ENCODE results near the gene TLL2. TPM values are rescaled to one million over a fixed set of nuclear protein-coding genes. Genes with fewer than 3 reads are reported as not detected.

Gene TLL2
- total RNA-seq, 1 experiment from 2014 or later = 9.1 TPM

DNA sequence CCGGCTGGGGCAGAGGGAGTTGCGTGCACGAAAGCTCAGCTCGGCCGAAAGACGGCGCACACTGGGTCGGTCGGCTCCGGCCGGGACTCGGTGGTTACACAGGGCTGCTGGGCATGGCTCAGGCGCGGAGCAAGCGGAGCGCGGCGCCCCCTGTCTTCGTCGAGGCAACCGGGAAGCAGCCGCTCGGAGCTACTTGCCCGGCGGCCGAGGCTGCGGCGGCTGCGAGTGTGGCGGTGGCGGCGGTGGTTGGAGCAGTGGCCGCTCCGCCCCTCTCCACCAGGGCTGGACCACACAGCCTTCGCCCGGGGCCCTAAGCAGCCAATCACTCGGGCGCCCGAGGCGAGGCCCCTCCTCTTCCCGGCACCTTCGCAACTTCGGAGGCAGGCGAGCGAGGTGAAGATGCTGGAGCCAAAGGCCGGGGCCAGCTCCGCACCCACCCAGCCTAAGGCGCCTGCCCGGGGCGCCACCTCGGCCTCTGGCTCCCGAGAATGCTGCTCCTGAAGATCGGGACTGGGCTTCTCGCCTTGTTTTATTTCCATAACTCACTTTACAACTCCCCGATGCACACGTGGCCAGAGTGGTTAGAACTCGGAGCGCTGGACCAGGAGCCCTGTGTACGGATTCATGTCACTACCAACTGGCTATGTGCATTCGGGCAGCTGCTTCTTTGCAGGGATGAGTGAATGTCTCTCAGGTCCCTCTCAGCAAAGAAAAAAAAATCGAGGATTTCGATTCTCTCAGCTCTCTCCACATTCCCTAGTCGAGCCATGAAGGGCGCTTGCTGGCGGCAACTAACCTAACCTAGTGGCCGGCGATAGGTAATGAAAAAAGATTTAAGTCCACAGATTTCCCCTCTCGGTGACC lies at the start of gene TLL2 (continued):
- TF ChIP-seq, protein P1, sequence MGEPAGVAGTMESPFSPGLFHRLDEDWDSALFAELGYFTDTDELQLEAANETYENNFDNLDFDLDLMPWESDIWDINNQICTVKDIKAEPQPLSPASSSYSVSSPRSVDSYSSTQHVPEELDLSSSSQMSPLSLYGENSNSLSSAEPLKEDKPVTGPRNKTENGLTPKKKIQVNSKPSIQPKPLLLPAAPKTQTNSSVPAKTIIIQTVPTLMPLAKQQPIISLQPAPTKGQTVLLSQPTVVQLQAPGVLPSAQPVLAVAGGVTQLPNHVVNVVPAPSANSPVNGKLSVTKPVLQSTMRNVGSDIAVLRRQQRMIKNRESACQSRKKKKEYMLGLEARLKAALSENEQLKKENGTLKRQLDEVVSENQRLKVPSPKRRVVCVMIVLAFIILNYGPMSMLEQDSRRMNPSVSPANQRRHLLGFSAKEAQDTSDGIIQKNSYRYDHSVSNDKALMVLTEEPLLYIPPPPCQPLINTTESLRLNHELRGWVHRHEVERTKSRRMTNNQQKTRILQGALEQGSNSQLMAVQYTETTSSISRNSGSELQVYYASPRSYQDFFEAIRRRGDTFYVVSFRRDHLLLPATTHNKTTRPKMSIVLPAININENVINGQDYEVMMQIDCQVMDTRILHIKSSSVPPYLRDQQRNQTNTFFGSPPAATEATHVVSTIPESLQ (CRISPR knock-in tag; IDR thresholded peaks at IDR 0.05) = no peak

DNA sequence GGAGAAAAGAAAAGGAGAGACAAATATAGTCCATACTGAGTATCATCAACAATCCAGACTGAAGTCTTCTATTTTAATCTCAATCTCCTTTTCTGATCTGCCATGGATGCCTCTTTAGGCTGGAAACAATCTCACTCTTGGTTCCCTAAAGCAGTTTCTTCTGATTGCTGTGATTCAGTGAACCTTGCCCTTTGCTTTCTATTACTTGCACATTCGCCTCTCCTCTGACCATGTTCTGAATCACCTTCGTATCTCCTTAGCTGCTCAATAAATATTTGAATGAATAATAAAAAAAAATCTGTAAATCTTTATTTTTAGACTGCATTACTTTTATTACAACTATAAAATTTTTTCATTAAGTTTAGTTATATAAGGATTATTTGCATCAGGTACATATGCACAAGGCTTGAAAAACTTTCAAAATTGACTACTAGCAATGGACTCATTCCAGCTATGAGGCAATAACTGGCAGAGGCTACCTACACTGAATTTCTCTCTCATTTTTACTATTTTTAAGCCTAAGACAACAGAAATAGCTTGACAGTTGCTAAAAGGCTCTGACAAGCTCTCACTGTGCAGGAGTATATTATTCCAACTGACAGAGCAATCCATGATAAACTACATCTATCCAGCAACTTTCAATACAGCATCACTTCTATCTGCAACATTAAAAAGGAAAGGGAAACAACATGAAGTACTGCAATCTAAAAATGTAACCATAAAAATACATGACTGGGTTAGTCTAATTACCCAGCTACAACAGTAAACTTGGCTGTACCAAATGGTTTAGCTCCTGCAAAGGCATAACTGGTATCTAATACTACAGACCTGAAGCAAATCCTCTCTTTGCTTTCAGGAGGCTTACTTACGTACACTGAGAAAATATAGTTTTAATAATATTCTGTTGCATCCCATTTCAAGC lies 47.5 kb upstream of the TLL2 start:
- Mint-ChIP-seq H3K27me3 (ENCODE audit: low read depth) (no peaks in the 10 kb centered on the region), H3K9me3 (no peaks in the 10 kb centered on the region), H3K4me3 (no peak overlapping the region), H3K27ac (no peak overlapping the region), H3K36me3 (peaks cover 38% of the 10 kb centered on the region), H3K4me1 (no peaks in the 10 kb centered on the region)
- ChIA-PET POLR2A (no interaction called here), CTCF (interaction anchor here (0.6 kb wide), 1 partner anchor 178 kb away, joined by 3 read pairs; no protein-coding TSS in a partner anchor)
- ATAC-seq (no peak), DNase-seq (ENCODE audit: low spot score) (no peak)
- TF ChIP-seq ZNF416 (CRISPR knock-in tag; IDR thresholded peaks at IDR 0.05) (no peak), ESRRA (CRISPR knock-in tag; IDR thresholded peaks at IDR 0.05; ENCODE audit: borderline replicate concordance) (no peak), NR2C2 (CRISPR knock-in tag; IDR thresholded peaks at IDR 0.05) (no peak), GTF2I (CRISPR knock-in tag; conservative IDR thresholded peaks at IDR 0.05) (no peak), ZNF396 (CRISPR knock-in tag; IDR thresholded peaks at IDR 0.05; ENCODE audit: borderline replicate concordance) (no peak), NFYB (CRISPR knock-in tag; conservative IDR thresholded peaks at IDR 0.05; ENCODE audit: low read depth) (no peak), FOXP1 (CRISPR knock-in tag; IDR thresholded peaks at IDR 0.05; ENCODE audit: borderline replicate concordance) (no peak), GABPB1 (CRISPR knock-in tag; IDR thresholded peaks at IDR 0.05) (no peak)
- TF ChIP-seq, protein P2, sequence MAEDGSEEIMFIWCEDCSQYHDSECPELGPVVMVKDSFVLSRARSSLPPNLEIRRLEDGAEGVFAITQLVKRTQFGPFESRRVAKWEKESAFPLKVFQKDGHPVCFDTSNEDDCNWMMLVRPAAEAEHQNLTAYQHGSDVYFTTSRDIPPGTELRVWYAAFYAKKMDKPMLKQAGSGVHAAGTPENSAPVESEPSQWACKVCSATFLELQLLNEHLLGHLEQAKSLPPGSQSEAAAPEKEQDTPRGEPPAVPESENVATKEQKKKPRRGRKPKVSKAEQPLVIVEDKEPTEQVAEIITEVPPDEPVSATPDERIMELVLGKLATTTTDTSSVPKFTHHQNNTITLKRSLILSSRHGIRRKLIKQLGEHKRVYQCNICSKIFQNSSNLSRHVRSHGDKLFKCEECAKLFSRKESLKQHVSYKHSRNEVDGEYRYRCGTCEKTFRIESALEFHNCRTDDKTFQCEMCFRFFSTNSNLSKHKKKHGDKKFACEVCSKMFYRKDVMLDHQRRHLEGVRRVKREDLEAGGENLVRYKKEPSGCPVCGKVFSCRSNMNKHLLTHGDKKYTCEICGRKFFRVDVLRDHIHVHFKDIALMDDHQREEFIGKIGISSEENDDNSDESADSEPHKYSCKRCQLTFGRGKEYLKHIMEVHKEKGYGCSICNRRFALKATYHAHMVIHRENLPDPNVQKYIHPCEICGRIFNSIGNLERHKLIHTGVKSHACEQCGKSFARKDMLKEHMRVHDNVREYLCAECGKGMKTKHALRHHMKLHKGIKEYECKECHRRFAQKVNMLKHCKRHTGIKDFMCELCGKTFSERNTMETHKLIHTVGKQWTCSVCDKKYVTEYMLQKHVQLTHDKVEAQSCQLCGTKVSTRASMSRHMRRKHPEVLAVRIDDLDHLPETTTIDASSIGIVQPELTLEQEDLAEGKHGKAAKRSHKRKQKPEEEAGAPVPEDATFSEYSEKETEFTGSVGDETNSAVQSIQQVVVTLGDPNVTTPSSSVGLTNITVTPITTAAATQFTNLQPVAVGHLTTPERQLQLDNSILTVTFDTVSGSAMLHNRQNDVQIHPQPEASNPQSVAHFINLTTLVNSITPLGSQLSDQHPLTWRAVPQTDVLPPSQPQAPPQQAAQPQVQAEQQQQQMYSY (CRISPR knock-in tag; IDR thresholded peaks at IDR 0.05) = no peak
- TF ChIP-seq, protein P3, sequence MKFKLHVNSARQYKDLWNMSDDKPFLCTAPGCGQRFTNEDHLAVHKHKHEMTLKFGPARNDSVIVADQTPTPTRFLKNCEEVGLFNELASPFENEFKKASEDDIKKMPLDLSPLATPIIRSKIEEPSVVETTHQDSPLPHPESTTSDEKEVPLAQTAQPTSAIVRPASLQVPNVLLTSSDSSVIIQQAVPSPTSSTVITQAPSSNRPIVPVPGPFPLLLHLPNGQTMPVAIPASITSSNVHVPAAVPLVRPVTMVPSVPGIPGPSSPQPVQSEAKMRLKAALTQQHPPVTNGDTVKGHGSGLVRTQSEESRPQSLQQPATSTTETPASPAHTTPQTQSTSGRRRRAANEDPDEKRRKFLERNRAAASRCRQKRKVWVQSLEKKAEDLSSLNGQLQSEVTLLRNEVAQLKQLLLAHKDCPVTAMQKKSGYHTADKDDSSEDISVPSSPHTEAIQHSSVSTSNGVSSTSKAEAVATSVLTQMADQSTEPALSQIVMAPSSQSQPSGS (CRISPR knock-in tag; IDR thresholded peaks at IDR 0.05; ENCODE audit: borderline replicate concordance, low read depth) = no peak
- TF ChIP-seq, protein P4, sequence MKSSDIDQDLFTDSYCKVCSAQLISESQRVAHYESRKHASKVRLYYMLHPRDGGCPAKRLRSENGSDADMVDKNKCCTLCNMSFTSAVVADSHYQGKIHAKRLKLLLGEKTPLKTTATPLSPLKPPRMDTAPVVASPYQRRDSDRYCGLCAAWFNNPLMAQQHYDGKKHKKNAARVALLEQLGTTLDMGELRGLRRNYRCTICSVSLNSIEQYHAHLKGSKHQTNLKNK (CRISPR knock-in tag; IDR thresholded peaks at IDR 0.05) = no peak
- TF ChIP-seq, protein P5, sequence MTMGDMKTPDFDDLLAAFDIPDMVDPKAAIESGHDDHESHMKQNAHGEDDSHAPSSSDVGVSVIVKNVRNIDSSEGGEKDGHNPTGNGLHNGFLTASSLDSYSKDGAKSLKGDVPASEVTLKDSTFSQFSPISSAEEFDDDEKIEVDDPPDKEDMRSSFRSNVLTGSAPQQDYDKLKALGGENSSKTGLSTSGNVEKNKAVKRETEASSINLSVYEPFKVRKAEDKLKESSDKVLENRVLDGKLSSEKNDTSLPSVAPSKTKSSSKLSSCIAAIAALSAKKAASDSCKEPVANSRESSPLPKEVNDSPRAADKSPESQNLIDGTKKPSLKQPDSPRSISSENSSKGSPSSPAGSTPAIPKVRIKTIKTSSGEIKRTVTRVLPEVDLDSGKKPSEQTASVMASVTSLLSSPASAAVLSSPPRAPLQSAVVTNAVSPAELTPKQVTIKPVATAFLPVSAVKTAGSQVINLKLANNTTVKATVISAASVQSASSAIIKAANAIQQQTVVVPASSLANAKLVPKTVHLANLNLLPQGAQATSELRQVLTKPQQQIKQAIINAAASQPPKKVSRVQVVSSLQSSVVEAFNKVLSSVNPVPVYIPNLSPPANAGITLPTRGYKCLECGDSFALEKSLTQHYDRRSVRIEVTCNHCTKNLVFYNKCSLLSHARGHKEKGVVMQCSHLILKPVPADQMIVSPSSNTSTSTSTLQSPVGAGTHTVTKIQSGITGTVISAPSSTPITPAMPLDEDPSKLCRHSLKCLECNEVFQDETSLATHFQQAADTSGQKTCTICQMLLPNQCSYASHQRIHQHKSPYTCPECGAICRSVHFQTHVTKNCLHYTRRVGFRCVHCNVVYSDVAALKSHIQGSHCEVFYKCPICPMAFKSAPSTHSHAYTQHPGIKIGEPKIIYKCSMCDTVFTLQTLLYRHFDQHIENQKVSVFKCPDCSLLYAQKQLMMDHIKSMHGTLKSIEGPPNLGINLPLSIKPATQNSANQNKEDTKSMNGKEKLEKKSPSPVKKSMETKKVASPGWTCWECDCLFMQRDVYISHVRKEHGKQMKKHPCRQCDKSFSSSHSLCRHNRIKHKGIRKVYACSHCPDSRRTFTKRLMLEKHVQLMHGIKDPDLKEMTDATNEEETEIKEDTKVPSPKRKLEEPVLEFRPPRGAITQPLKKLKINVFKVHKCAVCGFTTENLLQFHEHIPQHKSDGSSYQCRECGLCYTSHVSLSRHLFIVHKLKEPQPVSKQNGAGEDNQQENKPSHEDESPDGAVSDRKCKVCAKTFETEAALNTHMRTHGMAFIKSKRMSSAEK (CRISPR knock-in tag; IDR thresholded peaks at IDR 0.05; ENCODE audit: borderline replicate concordance) = no peak
- TF ChIP-seq, protein P6, sequence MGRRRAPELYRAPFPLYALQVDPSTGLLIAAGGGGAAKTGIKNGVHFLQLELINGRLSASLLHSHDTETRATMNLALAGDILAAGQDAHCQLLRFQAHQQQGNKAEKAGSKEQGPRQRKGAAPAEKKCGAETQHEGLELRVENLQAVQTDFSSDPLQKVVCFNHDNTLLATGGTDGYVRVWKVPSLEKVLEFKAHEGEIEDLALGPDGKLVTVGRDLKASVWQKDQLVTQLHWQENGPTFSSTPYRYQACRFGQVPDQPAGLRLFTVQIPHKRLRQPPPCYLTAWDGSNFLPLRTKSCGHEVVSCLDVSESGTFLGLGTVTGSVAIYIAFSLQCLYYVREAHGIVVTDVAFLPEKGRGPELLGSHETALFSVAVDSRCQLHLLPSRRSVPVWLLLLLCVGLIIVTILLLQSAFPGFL (CRISPR knock-in tag; IDR thresholded peaks at IDR 0.05; ENCODE audit: borderline replicate concordance) = no peak
- TF ChIP-seq, protein P7, sequence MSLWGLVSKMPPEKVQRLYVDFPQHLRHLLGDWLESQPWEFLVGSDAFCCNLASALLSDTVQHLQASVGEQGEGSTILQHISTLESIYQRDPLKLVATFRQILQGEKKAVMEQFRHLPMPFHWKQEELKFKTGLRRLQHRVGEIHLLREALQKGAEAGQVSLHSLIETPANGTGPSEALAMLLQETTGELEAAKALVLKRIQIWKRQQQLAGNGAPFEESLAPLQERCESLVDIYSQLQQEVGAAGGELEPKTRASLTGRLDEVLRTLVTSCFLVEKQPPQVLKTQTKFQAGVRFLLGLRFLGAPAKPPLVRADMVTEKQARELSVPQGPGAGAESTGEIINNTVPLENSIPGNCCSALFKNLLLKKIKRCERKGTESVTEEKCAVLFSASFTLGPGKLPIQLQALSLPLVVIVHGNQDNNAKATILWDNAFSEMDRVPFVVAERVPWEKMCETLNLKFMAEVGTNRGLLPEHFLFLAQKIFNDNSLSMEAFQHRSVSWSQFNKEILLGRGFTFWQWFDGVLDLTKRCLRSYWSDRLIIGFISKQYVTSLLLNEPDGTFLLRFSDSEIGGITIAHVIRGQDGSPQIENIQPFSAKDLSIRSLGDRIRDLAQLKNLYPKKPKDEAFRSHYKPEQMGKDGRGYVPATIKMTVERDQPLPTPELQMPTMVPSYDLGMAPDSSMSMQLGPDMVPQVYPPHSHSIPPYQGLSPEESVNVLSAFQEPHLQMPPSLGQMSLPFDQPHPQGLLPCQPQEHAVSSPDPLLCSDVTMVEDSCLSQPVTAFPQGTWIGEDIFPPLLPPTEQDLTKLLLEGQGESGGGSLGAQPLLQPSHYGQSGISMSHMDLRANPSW (CRISPR knock-in tag; conservative IDR thresholded peaks at IDR 0.05; ENCODE audit: low read depth) = no peak

Data from WTC11 (cell line).